GM12878 (cell line): Measurements from ENCODE around the gene SPATS2L. TPM values are rescaled to one million over a fixed set of nuclear protein-coding genes. Genes with fewer than 3 reads are reported as not detected.

Source experiments
- ATAC-seq: fragments of 200-7000 bp; cut with Tn5 transposase; 3 replicates; pipeline ENCODE4 v1.9.1; 2020; ENCODE audit warnings: mild to moderate bottlenecking, moderate library complexity
- BruUV-seq: library from RNA; stranded (reverse); fragments of 400-500 nt; replicated peaks from 2 replicates; lab custom pipeline; 2021; lab: Mats Ljungman, UMichigan
- CTCF ChIA-PET: fragments of 300-600 bp; sonication (Branson Sonifier 250); formaldehyde crosslinking; extraction: SDS; loops from one replicate; lab custom pipeline; 2021; ENCODE audit warnings: inconsistent platforms; lab: Yijun Ruan, JAX
- POLR2A ChIA-PET: fragments of 350-600 bp; formaldehyde crosslinking; extraction: SDS; loops from one replicate; lab custom pipeline; 2021; ENCODE audit warnings: inconsistent platforms; lab: Charles Lee
- RAD21 ChIA-PET: fragments of 300-600 bp; sonication (Branson Sonifier 250); formaldehyde crosslinking; loops from one replicate; lab custom pipeline; 2023; ENCODE audit warnings: antibody characterized with exemption; ENCODE audit not compliant: unreplicated experiment; lab: Charles Lee
- SMC1A ChIA-PET: fragments of 300-600 bp; sonication (Branson Sonifier 250); formaldehyde crosslinking; loops from one replicate; lab custom pipeline; 2023; ENCODE audit not compliant: unreplicated experiment, uncharacterized antibody; lab: Charles Lee
- DNase-seq: peaks from one replicate; pipeline ENCODE4 v3.0.0-alpha.2; 2011; ENCODE audit warnings: low read depth, low spot score
- FAIRE-seq: peaks from 3 replicates; lab custom pipeline; 2011; peaks lifted over from hg19 to GRCh38; lab: Jason Lieb, UNC
- H2AFZ ChIP-seq: 2 replicates; pipeline ENCODE4 v1.6.0; 2011; ENCODE audit warnings: low read depth, low read length, control low read depth; ENCODE audit not compliant: control insufficient read depth
- H3K27ac ChIP-seq: 2 replicates; pipeline ENCODE4 v1.5.1; 2011; ENCODE audit warnings: control low read depth; ENCODE audit not compliant: control insufficient read depth, insufficient read depth
- H3K27me3 ChIP-seq, 2 experiments: replicated peaks in 1 of 2; 2 replicates each; pipeline versions ENCODE4 v1.6.0 to v1.6.1; 2011; ENCODE audit warnings: low read length in 1 of 2; ENCODE audit not compliant: control insufficient read depth in 2 of 2, insufficient read depth in 2 of 2
- H3K36me3 ChIP-seq, 2 experiments: 2 replicates each; pipeline ENCODE4 v1.5.1; 2011; ENCODE audit warnings: low read length in 1 of 2; ENCODE audit not compliant: control insufficient read depth in 2 of 2, insufficient read depth in 2 of 2
- H3K4me1 ChIP-seq: 2 replicates; pipeline ENCODE4 v1.6.1; 2011; ENCODE audit warnings: mild to moderate bottlenecking, low read length, moderate library complexity, mixed read lengths; ENCODE audit not compliant: control insufficient read depth, insufficient read depth
- H3K4me2 ChIP-seq: 2 replicates; pipeline ENCODE4 v1.6.0; 2011; ENCODE audit warnings: control low read depth; ENCODE audit not compliant: control insufficient read depth, insufficient read depth
- H3K4me3 ChIP-seq: fragments of 200-600 bp; sonication (generic); 2 replicates; pipeline ENCODE4 v1.5.1; 2016
- H3K79me2 ChIP-seq: 2 replicates; pipeline ENCODE4 v1.6.0; 2011; ENCODE audit warnings: low read length; ENCODE audit not compliant: control insufficient read depth, insufficient read depth
- H3K9ac ChIP-seq: 2 replicates; pipeline ENCODE4 v1.8.0; 2011; ENCODE audit warnings: low read length, control low read depth, mixed read lengths; ENCODE audit not compliant: control insufficient read depth, insufficient read depth
- H3K9me3 ChIP-seq: replicated peaks from 3 replicates; pipeline ENCODE4 v1.5.1; 2011; ENCODE audit warnings: mild to moderate bottlenecking, low read length; ENCODE audit not compliant: control insufficient read depth, insufficient read depth
- H4K20me1 ChIP-seq: 2 replicates; pipeline ENCODE4 v1.6.0; 2011; ENCODE audit not compliant: control insufficient read depth, insufficient read depth
- CHD2 ChIP-seq: IDR thresholded peaks from 2 replicates; pipeline ENCODE4 v1.6.1; 2011; ENCODE audit warnings: low read depth, low read length, improper control_type of control experiment, borderline replicate concordance
- ELK1 ChIP-seq: IDR thresholded peaks from 2 replicates; pipeline ENCODE4 v1.6.1; 2012; ENCODE audit warnings: low read depth, low read length, improper control_type of control experiment
- IKZF2 ChIP-seq, 2 experiments: fragments of 450-650 bp; IDR thresholded peaks; 2 replicates each; pipeline ENCODE4 v1.6.1; 2017; ENCODE audit warnings: mild to moderate bottlenecking in 2 of 2, moderate library complexity in 2 of 2
- KLF5 ChIP-seq: fragments of 450-650 bp; IDR thresholded peaks from 2 replicates; pipeline ENCODE4 v1.6.1; 2014; ENCODE audit warnings: mild to moderate bottlenecking; ENCODE audit not compliant: partially characterized antibody
- NFYB ChIP-seq: IDR thresholded peaks from 2 replicates; pipeline ENCODE4 v1.6.1; 2011; ENCODE audit warnings: low read depth, mild to moderate bottlenecking, low read length, improper control_type of control experiment, moderate library complexity; ENCODE audit not compliant: insufficient read depth
- PAX5 ChIP-seq: IDR thresholded peaks from 2 replicates; pipeline ENCODE4 v1.6.1; 2011; ENCODE audit warnings: low read depth, low read length, borderline replicate concordance
- POLR2AphosphoS5 ChIP-seq: IDR thresholded peaks from 2 replicates; pipeline ENCODE4 v1.6.1; 2011; ENCODE audit warnings: mild to moderate bottlenecking, low read length, inconsistent platforms
- RCOR1 ChIP-seq: conservative IDR thresholded peaks from 2 replicates; pipeline ENCODE4 v1.6.1; 2012; ENCODE audit warnings: low read depth, low read length, improper control_type of control experiment
- SMAD5 ChIP-seq: IDR thresholded peaks from 2 replicates; pipeline ENCODE4 v1.6.1; 2016; ENCODE audit warnings: antibody characterized with exemption, low read depth
- SP1 ChIP-seq: IDR thresholded peaks from one replicate; pipeline ENCODE4 v1.6.1; 2011; ENCODE audit warnings: low read depth, low read length
- SUPT20H ChIP-seq: IDR thresholded peaks from 2 replicates; pipeline ENCODE4 v1.6.1; 2011; ENCODE audit warnings: low read depth, mild to moderate bottlenecking, low read length, moderate library complexity, borderline replicate concordance; ENCODE audit not compliant: control insufficient read depth
- TCF3 ChIP-seq: IDR thresholded peaks from 2 replicates; pipeline ENCODE4 v1.6.1; 2012; ENCODE audit warnings: low read depth, mild to moderate bottlenecking, low read length, borderline replicate concordance; ENCODE audit not compliant: insufficient read depth
- WRNIP1 ChIP-seq: IDR thresholded peaks from 2 replicates; pipeline ENCODE4 v1.6.1; 2011; ENCODE audit warnings: low read depth, low read length, improper control_type of control experiment, borderline replicate concordance
- YBX1 ChIP-seq: fragments of 450-650 bp; IDR thresholded peaks from 2 replicates; pipeline ENCODE4 v1.6.1; 2016; ENCODE audit warnings: antibody characterized with exemption
- WGBS: methylation state at CpG from one replicate; pipeline ENCODE4 v1.1.6; 2016; ENCODE audit warnings: low lambda C conversion rate; ENCODE audit not compliant: insufficient replicate concordance, insufficient coverage; ENCODE audit errors: missing lambda C conversion rate; 5-methylcytosine and 5-hydroxymethylcytosine counted together
- in situ Hi-C: fragments of 300-500 bp; cut with MboI; formaldehyde crosslinking; loops from 9 replicates; pipeline ENCODE4 v1.14.3; 2018; ENCODE audit warnings: mixed read lengths
- intact Hi-C: fragments of 100-400 bp; cut with micrococcal nuclease; formaldehyde crosslinking; loops from one replicate; pipeline ENCODE4 v1.14.2; 2022; ENCODE audit not compliant: unreplicated experiment
- polyA plus RNA-seq, 11 experiments: library from polyadenylated mRNA; depleted of rRNA in 4 of 11; unstranded in 6 of 11; stranded (reverse) in 5 of 11; fragments of >200 nt; fragmentation: Nextera tagmentation in 4 of 11; fragmentation: Illumina TruSeq in 1 of 11; extraction: Ambion mirVana in 4 of 11; extraction: Trizol in 1 of 11; gene quantifications; 1 replicate in 1 of 11; 2 replicates in 10 of 11; pipeline versions ENCODE4 v1.2.1 to v1.2.3, GENCODE V29; 2011 to 2016; ENCODE audit warnings: inconsistent platforms in 2 of 11, missing spikeins in 2 of 11, low read depth in 1 of 11
- total RNA-seq, 4 experiments: library from RNA; depleted of rRNA in 3 of 4; stranded (reverse); fragments of >200 nt in 3 of 4; fragmentation: Illumina TruSeq in 1 of 4; extraction: Trizol in 1 of 4; gene quantifications; 2 replicates each; pipeline versions ENCODE4 v1.2.1 to v1.2.3, GENCODE V29; 2013 to 2021
- TF ChIP-seq, protein P1 (sequence below): fragments of 450-650 bp; IDR thresholded peaks from 2 replicates; pipeline ENCODE4 v1.6.1; 2017; ENCODE audit warnings: mild to moderate bottlenecking, low read depth, inconsistent platforms; ENCODE audit not compliant: poor library complexity, severe bottlenecking

SPATS2L gene
- total and polyA plus RNA-seq, 10 of the 15 experiments (the other 5 are each of a cell fraction or from before 2014, with no cell fraction given) = 5.2 to 30.0 (median 20.1) TPM

- intact Hi-C loops (no loop called here), in situ Hi-C loops (no loop called here)
- BruUV-seq = no TSS peak
- no peak for FAIRE-seq
- Histone ChIP-seq H3K79me2 (no peaks in the 10 kb centered on the region), H3K4me2 (no peak overlapping the region), H4K20me1 (no peaks in the 10 kb centered on the region), H3K4me1 (no peaks in the 10 kb centered on the region; the same call in 1 of the 2 replicates), H3K27ac (no peak overlapping the region), H3K4me3 (no peak overlapping the region), H3K36me3 (no peaks in the 10 kb centered on the region), H2AFZ (no peak overlapping the region), H3K27me3 (no peaks in the 10 kb centered on the region), H3K9ac (no peak overlapping the region), H3K9me3 (no peaks in the 10 kb centered on the region)
- DNase-seq = no peak
- ChIA-PET POLR2A (interaction anchor here (0.6 kb wide), 2 partner anchors 31 to 64 kb away, joined by 3 to 5 read pairs; no protein-coding TSS in a partner anchor), SMC1A (interaction anchor here (1.7 kb wide), 1 partner anchor 10 kb away, joined by 6 read pairs; no protein-coding TSS in a partner anchor), RAD21 (no interaction called here), CTCF (no interaction called here)
- ATAC-seq = no peak
- WGBS = 98% methylated on average over 2 of the region's 2 CpGs
- TF ChIP-seq NFYB = no peak
Observed at GRCh38 chr2:200342235-200342634, 35.7 kb downstream of the SPATS2L start.

- no TSS peak for BruUV-seq
- ChIA-PET RAD21 (no interaction called here), CTCF (no interaction called here), SMC1A (interaction anchor here (1.7 kb wide), 1 partner anchor 10 kb away, joined by 6 read pairs; no protein-coding TSS in a partner anchor), POLR2A (interaction anchor here (0.6 kb wide), 1 partner anchor 63 kb away, joined by 3 read pairs; no protein-coding TSS in a partner anchor)
- DNase-seq = no peak
- Histone ChIP-seq H3K79me2 (no peaks in the 10 kb centered on the region), H3K4me2 (no peak overlapping the region), H3K9ac (no peak overlapping the region), H3K4me1 (no peaks in the 10 kb centered on the region; the same call in 1 of the 2 replicates), H3K4me3 (no peak overlapping the region), H3K27ac (no peak overlapping the region), H3K9me3 (no peaks in the 10 kb centered on the region), H4K20me1 (no peaks in the 10 kb centered on the region), H2AFZ (no peak overlapping the region), H3K36me3 (no peaks in the 10 kb centered on the region), H3K27me3 (no peaks in the 10 kb centered on the region)
- in situ Hi-C loops = no loop called here
- ATAC-seq = no peak
- 0% methylated on average over 1 of the region's 1 CpG for WGBS
- intact Hi-C loops = no loop called here
- no peak for FAIRE-seq
- TF ChIP-seq SMAD5 (no peak), SP1 (no peak), ELK1 (no peak), WRNIP1 (no peak), PAX5 (no peak), CHD2 (no peak), KLF5 (no peak), SUPT20H (no peak), IKZF2 (IDR thresholded peaks at IDR 0.05) (no peak), TCF3 (no peak), RCOR1 (no peak), YBX1 (no peak), POLR2AphosphoS5 (no peak)
- TF ChIP-seq, protein P1, sequence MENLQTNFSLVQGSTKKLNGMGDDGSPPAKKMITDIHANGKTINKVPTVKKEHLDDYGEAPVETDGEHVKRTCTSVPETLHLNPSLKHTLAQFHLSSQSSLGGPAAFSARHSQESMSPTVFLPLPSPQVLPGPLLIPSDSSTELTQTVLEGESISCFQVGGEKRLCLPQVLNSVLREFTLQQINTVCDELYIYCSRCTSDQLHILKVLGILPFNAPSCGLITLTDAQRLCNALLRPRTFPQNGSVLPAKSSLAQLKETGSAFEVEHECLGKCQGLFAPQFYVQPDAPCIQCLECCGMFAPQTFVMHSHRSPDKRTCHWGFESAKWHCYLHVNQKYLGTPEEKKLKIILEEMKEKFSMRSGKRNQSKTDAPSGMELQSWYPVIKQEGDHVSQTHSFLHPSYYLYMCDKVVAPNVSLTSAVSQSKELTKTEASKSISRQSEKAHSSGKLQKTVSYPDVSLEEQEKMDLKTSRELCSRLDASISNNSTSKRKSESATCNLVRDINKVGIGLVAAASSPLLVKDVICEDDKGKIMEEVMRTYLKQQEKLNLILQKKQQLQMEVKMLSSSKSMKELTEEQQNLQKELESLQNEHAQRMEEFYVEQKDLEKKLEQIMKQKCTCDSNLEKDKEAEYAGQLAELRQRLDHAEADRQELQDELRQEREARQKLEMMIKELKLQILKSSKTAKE = no peak
Observed at GRCh38 chr2:200342654-200343053, 36.2 kb downstream of the SPATS2L start.
